GM12878 (cell line): Measurements from ENCODE around the gene WFS1. TPM values are rescaled to one million over a fixed set of nuclear protein-coding genes. Genes with fewer than 3 reads are reported as not detected.
A peak's percentile ranks its signal among the peaks of the same experiment; 100 is the strongest.

Experiments
- ATAC-seq: fragments of 200-7000 bp; cut with Tn5 transposase; 3 replicates; pipeline ENCODE4 v1.9.1; 2020; ENCODE audit warnings: mild to moderate bottlenecking, moderate library complexity
- Bru-seq: library from RNA; stranded (reverse); fragments of 400-500 nt; gene quantifications from one replicate; lab custom pipeline; 2021; lab: Mats Ljungman, UMichigan
- BruChase-seq, 2 experiments: library from RNA; stranded (reverse); fragments of 400-500 nt; gene quantifications; one replicate each; lab custom pipeline; 2021; lab: Mats Ljungman, UMichigan
- BruUV-seq: library from RNA; stranded (reverse); fragments of 400-500 nt; replicated peaks from 2 replicates; lab custom pipeline; 2021; lab: Mats Ljungman, UMichigan
- CTCF ChIA-PET: fragments of 300-600 bp; sonication (Branson Sonifier 250); formaldehyde crosslinking; extraction: SDS; loops from one replicate; lab custom pipeline; 2021; ENCODE audit warnings: inconsistent platforms; lab: Yijun Ruan, JAX
- POLR2A ChIA-PET: fragments of 350-600 bp; formaldehyde crosslinking; extraction: SDS; loops from one replicate; lab custom pipeline; 2021; ENCODE audit warnings: inconsistent platforms; lab: Charles Lee
- RAD21 ChIA-PET: fragments of 300-600 bp; sonication (Branson Sonifier 250); formaldehyde crosslinking; loops from one replicate; lab custom pipeline; 2023; ENCODE audit warnings: antibody characterized with exemption; ENCODE audit not compliant: unreplicated experiment; lab: Charles Lee
- SMC1A ChIA-PET: fragments of 300-600 bp; sonication (Branson Sonifier 250); formaldehyde crosslinking; loops from one replicate; lab custom pipeline; 2023; ENCODE audit not compliant: unreplicated experiment, uncharacterized antibody; lab: Charles Lee
- DNase-seq: peaks from one replicate; pipeline ENCODE4 v3.0.0-alpha.2; 2011; ENCODE audit warnings: low read depth, low spot score
- FAIRE-seq: peaks from 3 replicates; lab custom pipeline; 2011; peaks lifted over from hg19 to GRCh38; lab: Jason Lieb, UNC
- H2AFZ ChIP-seq: 2 replicates; pipeline ENCODE4 v1.6.0; 2011; ENCODE audit warnings: low read depth, low read length, control low read depth; ENCODE audit not compliant: control insufficient read depth
- H3K27ac ChIP-seq: 2 replicates; pipeline ENCODE4 v1.5.1; 2011; ENCODE audit warnings: control low read depth; ENCODE audit not compliant: control insufficient read depth, insufficient read depth
- H3K27me3 ChIP-seq, 2 experiments: replicated peaks in 1 of 2; 2 replicates each; pipeline versions ENCODE4 v1.6.0 to v1.6.1; 2011; ENCODE audit warnings: low read length in 1 of 2; ENCODE audit not compliant: control insufficient read depth in 2 of 2, insufficient read depth in 2 of 2
- H3K36me3 ChIP-seq, 2 experiments: 2 replicates each; pipeline ENCODE4 v1.5.1; 2011; ENCODE audit warnings: low read length in 1 of 2; ENCODE audit not compliant: control insufficient read depth in 2 of 2, insufficient read depth in 2 of 2
- H3K4me1 ChIP-seq: 2 replicates; pipeline ENCODE4 v1.6.1; 2011; ENCODE audit warnings: mild to moderate bottlenecking, low read length, moderate library complexity, mixed read lengths; ENCODE audit not compliant: control insufficient read depth, insufficient read depth
- H3K4me2 ChIP-seq: 2 replicates; pipeline ENCODE4 v1.6.0; 2011; ENCODE audit warnings: control low read depth; ENCODE audit not compliant: control insufficient read depth, insufficient read depth
- H3K4me3 ChIP-seq: fragments of 200-600 bp; sonication (generic); 2 replicates; pipeline ENCODE4 v1.5.1; 2016
- H3K79me2 ChIP-seq: 2 replicates; pipeline ENCODE4 v1.6.0; 2011; ENCODE audit warnings: low read length; ENCODE audit not compliant: control insufficient read depth, insufficient read depth
- H3K9ac ChIP-seq: 2 replicates; pipeline ENCODE4 v1.8.0; 2011; ENCODE audit warnings: low read length, control low read depth, mixed read lengths; ENCODE audit not compliant: control insufficient read depth, insufficient read depth
- H3K9me3 ChIP-seq: replicated peaks from 3 replicates; pipeline ENCODE4 v1.5.1; 2011; ENCODE audit warnings: mild to moderate bottlenecking, low read length; ENCODE audit not compliant: control insufficient read depth, insufficient read depth
- H4K20me1 ChIP-seq: 2 replicates; pipeline ENCODE4 v1.6.0; 2011; ENCODE audit not compliant: control insufficient read depth, insufficient read depth
- CREM ChIP-seq: IDR thresholded peaks from 2 replicates; pipeline ENCODE4 v1.6.1; 2014; ENCODE audit warnings: antibody characterized with exemption, low read depth
- DPF2 ChIP-seq: fragments of 450-650 bp; IDR thresholded peaks from 2 replicates; pipeline ENCODE4 v1.6.1; 2017; ENCODE audit warnings: mild to moderate bottlenecking
- EGR1 ChIP-seq, 2 experiments: IDR thresholded peaks; 1 replicate in 1 of 2; 2 replicates in 1 of 2; pipeline ENCODE4 v1.6.1; 2011 to 2012; ENCODE audit warnings: low read depth in 2 of 2, low read length in 2 of 2, borderline replicate concordance in 1 of 2, mild to moderate bottlenecking in 1 of 2, moderate library complexity in 1 of 2
- EZH2 ChIP-seq: IDR thresholded peaks from 2 replicates; pipeline ENCODE4 v1.6.1; 2012; ENCODE audit warnings: low read depth, mild to moderate bottlenecking, control low read depth, inconsistent platforms, low read length, borderline replicate concordance; ENCODE audit not compliant: control insufficient read depth
- HCFC1 ChIP-seq: fragments of 150-350 bp; IDR thresholded peaks from 2 replicates; pipeline ENCODE4 v1.6.1; 2014; ENCODE audit warnings: low read length
- IKZF1 ChIP-seq: fragments of 450-650 bp; conservative IDR thresholded peaks from 2 replicates; pipeline ENCODE4 v1.6.1; 2017; ENCODE audit warnings: antibody characterized with exemption, mild to moderate bottlenecking
- POLR2A ChIP-seq: IDR thresholded peaks from 2 replicates; pipeline ENCODE4 v1.6.1; 2011; ENCODE audit warnings: low read depth, mild to moderate bottlenecking, low read length
- RBBP5 ChIP-seq: fragments of 200-600 bp; sonication (generic); conservative IDR thresholded peaks from 2 replicates; pipeline ENCODE4 v1.6.1; 2016
- WGBS: methylation state at CpG from one replicate; pipeline ENCODE4 v1.1.6; 2016; ENCODE audit warnings: low lambda C conversion rate; ENCODE audit not compliant: insufficient replicate concordance, insufficient coverage; ENCODE audit errors: missing lambda C conversion rate; 5-methylcytosine and 5-hydroxymethylcytosine counted together
- in situ Hi-C: fragments of 300-500 bp; cut with MboI; formaldehyde crosslinking; loops from 9 replicates; pipeline ENCODE4 v1.14.3; 2018; ENCODE audit warnings: mixed read lengths
- intact Hi-C: fragments of 100-400 bp; cut with micrococcal nuclease; formaldehyde crosslinking; loops from one replicate; pipeline ENCODE4 v1.14.2; 2022; ENCODE audit not compliant: unreplicated experiment
- long read RNA-seq, 2 experiments: library from polyadenylated mRNA; unstranded; transcript quantifications; one replicate each; pipeline ENCODE4 v2.0.0, GENCODE V29; 2019 to 2020
- polyA minus RNA-seq, 3 experiments: library from RNA; depleted of rRNA, polyadenylated mRNA; stranded (reverse); fragments of >200 nt; gene quantifications; 2 replicates each; pipeline ENCODE4 v1.2.3, GENCODE V29; 2011
- polyA plus RNA-seq, 11 experiments: library from polyadenylated mRNA; depleted of rRNA in 4 of 11; unstranded in 6 of 11; stranded (reverse) in 5 of 11; fragments of >200 nt; fragmentation: Nextera tagmentation in 4 of 11; fragmentation: Illumina TruSeq in 1 of 11; extraction: Ambion mirVana in 4 of 11; extraction: Trizol in 1 of 11; gene quantifications; 1 replicate in 1 of 11; 2 replicates in 10 of 11; pipeline versions ENCODE4 v1.2.1 to v1.2.3, GENCODE V29; 2011 to 2016; ENCODE audit warnings: inconsistent platforms in 2 of 11, missing spikeins in 2 of 11, low read depth in 1 of 11
- total RNA-seq, 4 experiments: library from RNA; depleted of rRNA in 3 of 4; stranded (reverse); fragments of >200 nt in 3 of 4; fragmentation: Illumina TruSeq in 1 of 4; extraction: Trizol in 1 of 4; gene quantifications; 2 replicates each; pipeline versions ENCODE4 v1.2.1 to v1.2.3, GENCODE V29; 2013 to 2021
- TF ChIP-seq, protein P1 (sequence below): IDR thresholded peaks from 2 replicates; pipeline ENCODE4 v1.6.1; 2012; ENCODE audit warnings: low read depth, low read length, improper control_type of control experiment
- TF ChIP-seq, protein P2 (sequence below): fragments of 450-650 bp; IDR thresholded peaks from 2 replicates; pipeline ENCODE4 v1.6.1; 2016; ENCODE audit warnings: mild to moderate bottlenecking
- TF ChIP-seq, protein P3 (sequence below): fragments of 450-650 bp; IDR thresholded peaks from 2 replicates; pipeline ENCODE4 v1.6.1; 2014; ENCODE audit warnings: mild to moderate bottlenecking

Gene WFS1, protein sequence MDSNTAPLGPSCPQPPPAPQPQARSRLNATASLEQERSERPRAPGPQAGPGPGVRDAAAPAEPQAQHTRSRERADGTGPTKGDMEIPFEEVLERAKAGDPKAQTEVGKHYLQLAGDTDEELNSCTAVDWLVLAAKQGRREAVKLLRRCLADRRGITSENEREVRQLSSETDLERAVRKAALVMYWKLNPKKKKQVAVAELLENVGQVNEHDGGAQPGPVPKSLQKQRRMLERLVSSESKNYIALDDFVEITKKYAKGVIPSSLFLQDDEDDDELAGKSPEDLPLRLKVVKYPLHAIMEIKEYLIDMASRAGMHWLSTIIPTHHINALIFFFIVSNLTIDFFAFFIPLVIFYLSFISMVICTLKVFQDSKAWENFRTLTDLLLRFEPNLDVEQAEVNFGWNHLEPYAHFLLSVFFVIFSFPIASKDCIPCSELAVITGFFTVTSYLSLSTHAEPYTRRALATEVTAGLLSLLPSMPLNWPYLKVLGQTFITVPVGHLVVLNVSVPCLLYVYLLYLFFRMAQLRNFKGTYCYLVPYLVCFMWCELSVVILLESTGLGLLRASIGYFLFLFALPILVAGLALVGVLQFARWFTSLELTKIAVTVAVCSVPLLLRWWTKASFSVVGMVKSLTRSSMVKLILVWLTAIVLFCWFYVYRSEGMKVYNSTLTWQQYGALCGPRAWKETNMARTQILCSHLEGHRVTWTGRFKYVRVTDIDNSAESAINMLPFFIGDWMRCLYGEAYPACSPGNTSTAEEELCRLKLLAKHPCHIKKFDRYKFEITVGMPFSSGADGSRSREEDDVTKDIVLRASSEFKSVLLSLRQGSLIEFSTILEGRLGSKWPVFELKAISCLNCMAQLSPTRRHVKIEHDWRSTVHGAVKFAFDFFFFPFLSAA
- total RNA-seq (2013; cell fraction: nucleolus; rRNA removed) = 5.3 TPM in 2 replicates
- 1.4 and 1.9 TPM in 2 replicates for total RNA-seq (2014; rRNA removed)
- 0.46 and 0.54 TPM in 2 replicates for total RNA-seq (2014; rRNA removed; fragmentation: Illumina TruSeq; extraction: Trizol)
- 4.1 and 4.6 TPM in 2 replicates for total RNA-seq (2021)
- polyA plus RNA-seq (2011; ENCODE audit: low read depth) = 2.0 TPM
- 0.65 and 3.3 TPM in 2 replicates for polyA plus RNA-seq (2011; rRNA removed)
- polyA plus RNA-seq (2011; cell fraction: cytosol; rRNA removed) = 4.1 and 5.2 TPM in 2 replicates
- 20.4 and 24.6 TPM in 2 replicates for polyA plus RNA-seq (2011; cell fraction: nucleus; rRNA removed)
- polyA plus RNA-seq (2012) = 2.8 and 3.4 TPM in 2 replicates
- 0.33 and 1.0 TPM in 2 replicates for polyA plus RNA-seq (2014; fragmentation: Illumina TruSeq; extraction: Trizol)
- under 1 TPM; 0.31 to 0.37 TPM for polyA plus RNA-seq (2014; fragmentation: Nextera tagmentation; extraction: Ambion mirVana)
- polyA plus RNA-seq (2014; rRNA removed) = 2.1 and 2.9 TPM in 2 replicates
- polyA plus RNA-seq (2016; fragmentation: Nextera tagmentation; extraction: Ambion mirVana) = 1 to 10 TPM; 3.5 to 4.7 TPM
- polyA minus RNA-seq (2011; rRNA and poly(A)+ RNA removed) = 2.9 and 10.5 TPM in 2 replicates
- 2.1 and 3.0 TPM in 2 replicates for polyA minus RNA-seq (2011; cell fraction: cytosol; rRNA and poly(A)+ RNA removed)
- polyA minus RNA-seq (2011; cell fraction: nucleus; rRNA and poly(A)+ RNA removed) = 2.1 and 3.3 TPM in 2 replicates
- Bru-seq, nascent RNA = percentile 43 among the genes with signal in this experiment
- BruChase-seq, experiment 1, labeled RNA remaining after a 6-hour chase = percentile 37 among the genes with signal in this experiment
- percentile 41 among the genes with signal in this experiment for BruChase-seq, experiment 2, labeled RNA remaining after a 2-hour chase
- long read RNA-seq, experiment 1, partial matches to known transcripts = 0 of 1 reads
- long read RNA-seq, experiment 1, other reads (novel, unspliced or antisense) = 0 of 1 reads
- long read RNA-seq, experiment 2, partial matches to known transcripts = 0 of 1 reads
- long read RNA-seq, experiment 2, other reads (novel, unspliced or antisense) = 1 of 1 reads

DNA sequence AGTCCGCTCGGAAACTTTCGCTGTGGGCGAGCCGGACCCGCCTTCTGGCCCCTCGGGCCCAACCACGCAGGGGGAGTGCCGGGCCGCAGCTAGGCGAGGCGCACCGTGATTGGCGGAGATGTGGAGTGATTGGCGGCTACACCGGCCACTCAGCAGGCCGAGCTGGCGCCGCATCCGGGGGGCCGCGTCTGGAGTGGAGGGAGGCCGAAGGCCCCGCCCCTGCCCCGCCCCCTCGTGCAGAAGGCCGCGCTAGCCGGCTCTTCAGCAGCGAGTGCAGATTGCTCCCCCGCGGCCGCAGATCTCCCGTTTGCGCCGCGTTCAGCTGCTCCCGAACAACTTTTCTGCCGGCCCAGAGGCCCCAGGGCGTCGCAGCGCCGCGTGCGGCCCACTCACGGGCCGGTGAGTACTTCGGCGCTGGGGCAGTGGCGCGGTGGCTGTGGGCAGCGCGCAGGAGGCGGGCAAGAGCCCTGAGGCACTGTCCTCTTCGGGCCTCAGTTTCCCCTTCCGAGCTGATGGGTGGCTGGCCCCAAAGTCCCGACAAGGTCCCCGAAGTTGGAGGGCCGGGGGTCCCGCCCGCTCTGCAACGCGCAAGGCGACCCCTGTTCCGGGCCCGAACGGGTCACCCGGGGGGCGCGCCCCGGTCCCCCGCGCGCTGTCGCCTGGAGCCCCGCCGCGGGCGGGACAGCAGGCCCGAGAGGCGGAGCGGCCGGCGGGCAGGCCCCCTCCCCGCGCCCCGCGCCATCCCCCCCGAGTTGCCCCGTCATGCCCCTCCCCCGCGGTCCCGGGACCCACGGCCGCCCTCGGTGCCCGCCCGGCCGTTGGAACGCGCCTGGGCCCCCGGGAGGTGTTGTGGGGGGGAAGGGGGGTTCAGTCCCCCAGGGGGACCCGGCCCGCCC lies at the start of gene WFS1:
Gene WFS1 (plus strand): TSS at position 235 of the 896 bp plus-strand sequence. CDS start 7,606 bp downstream, outside the sequence.
- ATAC-seq = peak; percentile 100
- 2% methylated on average over 57 of the region's 104 CpGs for WGBS
- SMC1A ChIA-PET = interaction anchor here (1.1 to 2.5 kb wide), 3 partner anchors 9 to 58 kb away, joined by 4 to 7 read pairs (median 7); no protein-coding TSS in a partner anchor
- CTCF ChIA-PET = interaction anchor here (0.6 to 15.8 kb wide), 4 partner anchors 9 to 166 kb away, joined by 3 to 419 read pairs (median 88); no protein-coding TSS in a partner anchor
- Histone ChIP-seq H4K20me1 (no peaks in the 10 kb centered on the region), H3K27ac (no peak within 1 kb of the TSS), H3K27me3 (no peaks in the 10 kb centered on the region; a peak in 1 of 4 replicates), H3K4me2 (peak within 1 kb of the TSS; percentile 94), H3K79me2 (no peaks in the 10 kb centered on the region), H3K4me3 (peak within 1 kb of the TSS; percentile 93), H3K9ac (peak within 1 kb of the TSS; percentile 65; the same call in 1 of the 2 replicates), H2AFZ (peak within 1 kb of the TSS; percentile 93), H3K4me1 (peaks cover 10% of the 10 kb centered on the region), H3K9me3 (no peaks in the 10 kb centered on the region), H3K36me3 (no peaks in the 10 kb centered on the region)
- intact Hi-C loops = no loop called here
- DNase-seq = peak; percentile 82
- RAD21 ChIA-PET = interaction anchor here (0.5 to 2.4 kb wide), 10 partner anchors 10 to 447 kb away, joined by 3 to 11 read pairs (median 4); partner anchors contain the start of gene JAKMIP1
- BruUV-seq = no TSS peak
- POLR2A ChIA-PET = interaction anchor here (0.6 to 1.4 kb wide), 5 partner anchors 9 to 74 kb away, joined by 3 to 7 read pairs (median 6); partner anchors contain the start of gene JAKMIP1
- FAIRE-seq = peak; percentile 93
- in situ Hi-C loops = no loop called here
- TF ChIP-seq, protein P1, sequence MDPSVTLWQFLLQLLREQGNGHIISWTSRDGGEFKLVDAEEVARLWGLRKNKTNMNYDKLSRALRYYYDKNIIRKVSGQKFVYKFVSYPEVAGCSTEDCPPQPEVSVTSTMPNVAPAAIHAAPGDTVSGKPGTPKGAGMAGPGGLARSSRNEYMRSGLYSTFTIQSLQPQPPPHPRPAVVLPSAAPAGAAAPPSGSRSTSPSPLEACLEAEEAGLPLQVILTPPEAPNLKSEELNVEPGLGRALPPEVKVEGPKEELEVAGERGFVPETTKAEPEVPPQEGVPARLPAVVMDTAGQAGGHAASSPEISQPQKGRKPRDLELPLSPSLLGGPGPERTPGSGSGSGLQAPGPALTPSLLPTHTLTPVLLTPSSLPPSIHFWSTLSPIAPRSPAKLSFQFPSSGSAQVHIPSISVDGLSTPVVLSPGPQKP = no peak
- TF ChIP-seq EGR1 (IDR thresholded peaks at IDR 0.05; ENCODE audit: borderline replicate concordance in 1 of 2, low read depth in 2 of 2, low read length in 2 of 2) (peak in 1 of 2 experiments; percentile 29; a peak in 1 of 3 replicates), IKZF1 (no peak; the same call in 1 of the 2 replicates), EZH2 (no peak), CREM (0 out of 2 replicates have a peak, but pooled peaks have one; percentile 14), RBBP5 (no peak), POLR2A (peak; percentile 69), DPF2 (peak; percentile 99), HCFC1 (no peak)
- TF ChIP-seq, protein P2, sequence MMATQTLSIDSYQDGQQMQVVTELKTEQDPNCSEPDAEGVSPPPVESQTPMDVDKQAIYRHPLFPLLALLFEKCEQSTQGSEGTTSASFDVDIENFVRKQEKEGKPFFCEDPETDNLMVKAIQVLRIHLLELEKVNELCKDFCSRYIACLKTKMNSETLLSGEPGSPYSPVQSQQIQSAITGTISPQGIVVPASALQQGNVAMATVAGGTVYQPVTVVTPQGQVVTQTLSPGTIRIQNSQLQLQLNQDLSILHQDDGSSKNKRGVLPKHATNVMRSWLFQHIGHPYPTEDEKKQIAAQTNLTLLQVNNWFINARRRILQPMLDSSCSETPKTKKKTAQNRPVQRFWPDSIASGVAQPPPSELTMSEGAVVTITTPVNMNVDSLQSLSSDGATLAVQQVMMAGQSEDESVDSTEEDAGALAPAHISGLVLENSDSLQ = peak; percentile 98
- TF ChIP-seq, protein P3, sequence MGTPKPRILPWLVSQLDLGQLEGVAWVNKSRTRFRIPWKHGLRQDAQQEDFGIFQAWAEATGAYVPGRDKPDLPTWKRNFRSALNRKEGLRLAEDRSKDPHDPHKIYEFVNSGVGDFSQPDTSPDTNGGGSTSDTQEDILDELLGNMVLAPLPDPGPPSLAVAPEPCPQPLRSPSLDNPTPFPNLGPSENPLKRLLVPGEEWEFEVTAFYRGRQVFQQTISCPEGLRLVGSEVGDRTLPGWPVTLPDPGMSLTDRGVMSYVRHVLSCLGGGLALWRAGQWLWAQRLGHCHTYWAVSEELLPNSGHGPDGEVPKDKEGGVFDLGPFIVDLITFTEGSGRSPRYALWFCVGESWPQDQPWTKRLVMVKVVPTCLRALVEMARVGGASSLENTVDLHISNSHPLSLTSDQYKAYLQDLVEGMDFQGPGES = peak; percentile 82; the same call in 1 of the 2 replicates
